ENCODE results near the gene DIDO1. TPM values are rescaled to one million over a fixed set of nuclear protein-coding genes. Genes with fewer than 3 reads are reported as not detected.

DIDO1 gene
- total and polyA plus RNA-seq, 9 of the 15 experiments (the other 6 are each of a cell fraction or from before 2014, with no cell fraction given), result 4.4 to 46.8 (median 31.2) TPM

DNA sequence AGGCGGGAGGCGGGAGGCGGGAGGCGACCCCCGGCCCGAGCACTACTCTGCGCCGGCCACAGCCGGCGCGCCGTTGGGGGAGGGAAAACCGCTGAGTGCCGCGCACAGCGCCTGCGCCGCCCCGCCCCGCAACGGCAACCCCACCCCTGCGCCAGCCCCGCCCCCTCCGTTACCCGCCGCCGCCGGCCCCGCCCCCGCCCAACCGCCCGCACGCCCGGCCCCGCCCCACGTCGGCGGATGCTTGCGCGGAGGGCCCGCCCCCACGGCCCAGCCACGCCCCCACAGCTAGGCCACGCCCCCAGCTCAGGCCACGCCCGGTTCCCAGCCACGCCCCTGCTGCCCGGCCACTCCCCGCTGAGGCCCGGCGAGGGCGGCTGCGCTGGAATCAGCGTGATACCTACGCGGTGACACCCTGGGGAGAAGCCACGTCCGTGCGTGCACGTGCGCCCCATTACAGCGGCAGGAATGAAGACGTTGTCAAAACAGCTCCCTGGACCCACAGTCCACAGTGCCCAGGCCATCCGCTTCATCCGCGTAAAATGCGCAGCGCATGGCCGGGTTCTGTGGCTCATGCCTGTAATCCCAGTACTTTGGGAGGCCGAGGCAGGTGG, 64.5 kb downstream of the DIDO1 start, which contains the start of gene TCFL5 (continued):
- TF ChIP-seq, protein P1, sequence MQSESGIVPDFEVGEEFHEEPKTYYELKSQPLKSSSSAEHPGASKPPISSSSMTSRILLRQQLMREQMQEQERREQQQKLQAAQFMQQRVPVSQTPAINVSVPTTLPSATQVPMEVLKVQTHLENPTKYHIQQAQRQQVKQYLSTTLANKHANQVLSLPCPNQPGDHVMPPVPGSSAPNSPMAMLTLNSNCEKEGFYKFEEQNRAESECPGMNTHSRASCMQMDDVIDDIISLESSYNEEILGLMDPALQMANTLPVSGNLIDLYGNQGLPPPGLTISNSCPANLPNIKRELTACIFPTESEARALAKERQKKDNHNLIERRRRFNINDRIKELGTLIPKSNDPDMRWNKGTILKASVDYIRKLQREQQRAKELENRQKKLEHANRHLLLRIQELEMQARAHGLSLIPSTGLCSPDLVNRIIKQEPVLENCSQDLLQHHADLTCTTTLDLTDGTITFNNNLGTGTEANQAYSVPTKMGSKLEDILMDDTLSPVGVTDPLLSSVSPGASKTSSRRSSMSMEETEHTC (IDR thresholded peaks at IDR 0.05), result peak; percentile 62
- no peak for TF ChIP-seq ZBTB5 (IDR thresholded peaks at IDR 0.05)
- TF ChIP-seq MTA3 (IDR thresholded peaks at IDR 0.05; ENCODE audit: borderline replicate concordance), result peak; percentile 64; the same call in 1 of the 2 replicates
- TF ChIP-seq, protein P2, sequence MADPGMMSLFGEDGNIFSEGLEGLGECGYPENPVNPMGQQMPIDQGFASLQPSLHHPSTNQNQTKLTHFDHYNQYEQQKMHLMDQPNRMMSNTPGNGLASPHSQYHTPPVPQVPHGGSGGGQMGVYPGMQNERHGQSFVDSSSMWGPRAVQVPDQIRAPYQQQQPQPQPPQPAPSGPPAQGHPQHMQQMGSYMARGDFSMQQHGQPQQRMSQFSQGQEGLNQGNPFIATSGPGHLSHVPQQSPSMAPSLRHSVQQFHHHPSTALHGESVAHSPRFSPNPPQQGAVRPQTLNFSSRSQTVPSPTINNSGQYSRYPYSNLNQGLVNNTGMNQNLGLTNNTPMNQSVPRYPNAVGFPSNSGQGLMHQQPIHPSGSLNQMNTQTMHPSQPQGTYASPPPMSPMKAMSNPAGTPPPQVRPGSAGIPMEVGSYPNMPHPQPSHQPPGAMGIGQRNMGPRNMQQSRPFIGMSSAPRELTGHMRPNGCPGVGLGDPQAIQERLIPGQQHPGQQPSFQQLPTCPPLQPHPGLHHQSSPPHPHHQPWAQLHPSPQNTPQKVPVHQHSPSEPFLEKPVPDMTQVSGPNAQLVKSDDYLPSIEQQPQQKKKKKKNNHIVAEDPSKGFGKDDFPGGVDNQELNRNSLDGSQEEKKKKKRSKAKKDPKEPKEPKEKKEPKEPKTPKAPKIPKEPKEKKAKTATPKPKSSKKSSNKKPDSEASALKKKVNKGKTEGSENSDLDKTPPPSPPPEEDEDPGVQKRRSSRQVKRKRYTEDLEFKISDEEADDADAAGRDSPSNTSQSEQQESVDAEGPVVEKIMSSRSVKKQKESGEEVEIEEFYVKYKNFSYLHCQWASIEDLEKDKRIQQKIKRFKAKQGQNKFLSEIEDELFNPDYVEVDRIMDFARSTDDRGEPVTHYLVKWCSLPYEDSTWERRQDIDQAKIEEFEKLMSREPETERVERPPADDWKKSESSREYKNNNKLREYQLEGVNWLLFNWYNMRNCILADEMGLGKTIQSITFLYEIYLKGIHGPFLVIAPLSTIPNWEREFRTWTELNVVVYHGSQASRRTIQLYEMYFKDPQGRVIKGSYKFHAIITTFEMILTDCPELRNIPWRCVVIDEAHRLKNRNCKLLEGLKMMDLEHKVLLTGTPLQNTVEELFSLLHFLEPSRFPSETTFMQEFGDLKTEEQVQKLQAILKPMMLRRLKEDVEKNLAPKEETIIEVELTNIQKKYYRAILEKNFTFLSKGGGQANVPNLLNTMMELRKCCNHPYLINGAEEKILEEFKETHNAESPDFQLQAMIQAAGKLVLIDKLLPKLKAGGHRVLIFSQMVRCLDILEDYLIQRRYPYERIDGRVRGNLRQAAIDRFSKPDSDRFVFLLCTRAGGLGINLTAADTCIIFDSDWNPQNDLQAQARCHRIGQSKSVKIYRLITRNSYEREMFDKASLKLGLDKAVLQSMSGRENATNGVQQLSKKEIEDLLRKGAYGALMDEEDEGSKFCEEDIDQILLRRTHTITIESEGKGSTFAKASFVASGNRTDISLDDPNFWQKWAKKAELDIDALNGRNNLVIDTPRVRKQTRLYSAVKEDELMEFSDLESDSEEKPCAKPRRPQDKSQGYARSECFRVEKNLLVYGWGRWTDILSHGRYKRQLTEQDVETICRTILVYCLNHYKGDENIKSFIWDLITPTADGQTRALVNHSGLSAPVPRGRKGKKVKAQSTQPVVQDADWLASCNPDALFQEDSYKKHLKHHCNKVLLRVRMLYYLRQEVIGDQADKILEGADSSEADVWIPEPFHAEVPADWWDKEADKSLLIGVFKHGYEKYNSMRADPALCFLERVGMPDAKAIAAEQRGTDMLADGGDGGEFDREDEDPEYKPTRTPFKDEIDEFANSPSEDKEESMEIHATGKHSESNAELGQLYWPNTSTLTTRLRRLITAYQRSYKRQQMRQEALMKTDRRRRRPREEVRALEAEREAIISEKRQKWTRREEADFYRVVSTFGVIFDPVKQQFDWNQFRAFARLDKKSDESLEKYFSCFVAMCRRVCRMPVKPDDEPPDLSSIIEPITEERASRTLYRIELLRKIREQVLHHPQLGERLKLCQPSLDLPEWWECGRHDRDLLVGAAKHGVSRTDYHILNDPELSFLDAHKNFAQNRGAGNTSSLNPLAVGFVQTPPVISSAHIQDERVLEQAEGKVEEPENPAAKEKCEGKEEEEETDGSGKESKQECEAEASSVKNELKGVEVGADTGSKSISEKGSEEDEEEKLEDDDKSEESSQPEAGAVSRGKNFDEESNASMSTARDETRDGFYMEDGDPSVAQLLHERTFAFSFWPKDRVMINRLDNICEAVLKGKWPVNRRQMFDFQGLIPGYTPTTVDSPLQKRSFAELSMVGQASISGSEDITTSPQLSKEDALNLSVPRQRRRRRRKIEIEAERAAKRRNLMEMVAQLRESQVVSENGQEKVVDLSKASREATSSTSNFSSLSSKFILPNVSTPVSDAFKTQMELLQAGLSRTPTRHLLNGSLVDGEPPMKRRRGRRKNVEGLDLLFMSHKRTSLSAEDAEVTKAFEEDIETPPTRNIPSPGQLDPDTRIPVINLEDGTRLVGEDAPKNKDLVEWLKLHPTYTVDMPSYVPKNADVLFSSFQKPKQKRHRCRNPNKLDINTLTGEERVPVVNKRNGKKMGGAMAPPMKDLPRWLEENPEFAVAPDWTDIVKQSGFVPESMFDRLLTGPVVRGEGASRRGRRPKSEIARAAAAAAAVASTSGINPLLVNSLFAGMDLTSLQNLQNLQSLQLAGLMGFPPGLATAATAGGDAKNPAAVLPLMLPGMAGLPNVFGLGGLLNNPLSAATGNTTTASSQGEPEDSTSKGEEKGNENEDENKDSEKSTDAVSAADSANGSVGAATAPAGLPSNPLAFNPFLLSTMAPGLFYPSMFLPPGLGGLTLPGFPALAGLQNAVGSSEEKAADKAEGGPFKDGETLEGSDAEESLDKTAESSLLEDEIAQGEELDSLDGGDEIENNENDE (IDR thresholded peaks at IDR 0.05; ENCODE audit: low read depth, low read length), result no peak
- TF ChIP-seq, protein P3, sequence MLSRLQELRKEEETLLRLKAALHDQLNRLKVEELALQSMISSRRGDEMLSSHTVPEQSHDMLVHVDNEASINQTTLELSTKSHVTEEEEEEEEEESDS (CRISPR knock-in tag; IDR thresholded peaks at IDR 0.05), result no peak
- no peak for TF ChIP-seq U2AF1 (optimal IDR thresholded peaks at IDR 0.05; ENCODE audit: low read depth, low read length)
- no peak for TF ChIP-seq SREBF1 (IDR thresholded peaks at IDR 0.05; ENCODE audit: borderline replicate concordance, low read depth, low read length)
- TF ChIP-seq LEF1 (IDR thresholded peaks at IDR 0.05), result no peak; the same call in 1 of the 2 replicates
- no peak for TF ChIP-seq CEBPG (CRISPR knock-in tag; IDR thresholded peaks at IDR 0.05)
- TF ChIP-seq CEBPG (tag; conservative IDR thresholded peaks at IDR 0.05 in 1 of 2, IDR thresholded peaks at IDR 0.05 in 1 of 2), result no peak

Data from K562 (cell line).